ENCODE data around the gene LMX1B.

Gene LMX1B

DNA sequence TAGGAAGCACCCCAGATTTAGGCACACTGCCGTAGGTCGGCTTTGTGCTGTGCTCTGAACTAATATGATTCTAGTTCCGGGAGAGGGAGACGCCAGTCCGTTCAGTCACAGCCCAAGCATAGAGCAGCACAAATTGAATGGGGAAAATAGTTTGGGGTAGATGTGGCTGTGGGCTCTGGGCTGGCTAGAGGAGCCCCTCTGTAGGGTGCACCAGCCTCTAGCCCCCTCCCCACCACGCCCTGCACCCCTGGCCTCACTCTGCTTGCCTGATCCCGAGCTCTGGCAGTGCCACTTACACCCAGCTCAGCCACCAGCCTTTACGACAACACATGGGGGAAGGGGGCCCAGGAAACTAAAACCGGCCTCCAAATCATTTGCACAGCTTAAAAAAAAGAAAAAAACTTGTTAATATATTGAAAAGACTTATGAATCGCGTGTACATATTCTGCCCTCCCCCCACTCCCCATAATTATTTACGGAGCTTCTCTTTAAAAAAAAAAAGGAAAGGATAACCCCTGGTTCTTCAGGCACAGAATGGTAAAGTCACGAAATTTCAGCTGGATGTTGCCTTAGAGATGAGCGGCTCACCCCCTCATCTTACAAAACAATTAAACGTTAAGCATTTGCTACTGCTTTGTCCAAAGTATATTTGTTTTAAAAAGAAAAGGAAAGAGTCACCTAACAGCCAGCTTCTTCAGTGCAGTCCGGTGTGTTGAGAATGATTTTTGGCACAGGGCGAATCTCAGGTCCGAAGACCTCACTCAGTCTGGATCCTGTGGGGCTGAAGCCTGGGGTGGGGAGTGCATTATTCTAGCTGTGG is 3.5 kb downstream of the LMX1B start:
- no peak for DNase-seq (ENCODE audit: low read depth in 2 of 3, low spot score in 2 of 3)

DNA sequence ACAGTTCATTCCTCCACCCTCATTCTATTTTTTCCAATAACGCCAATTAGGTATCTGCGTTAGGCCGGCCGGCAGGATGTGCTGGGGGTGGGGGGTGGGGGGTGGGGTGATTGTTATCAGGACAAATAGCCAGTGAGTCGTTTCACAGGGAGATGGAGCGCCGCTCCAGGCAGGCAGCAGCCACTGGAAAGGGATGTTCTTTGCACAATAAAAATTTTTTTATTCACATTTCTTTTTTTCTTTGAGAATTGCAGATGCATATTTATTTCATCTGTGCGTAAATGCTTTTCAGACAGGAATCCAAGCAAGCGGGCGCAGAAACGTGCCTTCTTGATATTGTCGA is 4.1 kb downstream of the LMX1B start:
- no peak for DNase-seq (ENCODE audit: low read depth in 2 of 3, low spot score in 2 of 3)

DNA sequence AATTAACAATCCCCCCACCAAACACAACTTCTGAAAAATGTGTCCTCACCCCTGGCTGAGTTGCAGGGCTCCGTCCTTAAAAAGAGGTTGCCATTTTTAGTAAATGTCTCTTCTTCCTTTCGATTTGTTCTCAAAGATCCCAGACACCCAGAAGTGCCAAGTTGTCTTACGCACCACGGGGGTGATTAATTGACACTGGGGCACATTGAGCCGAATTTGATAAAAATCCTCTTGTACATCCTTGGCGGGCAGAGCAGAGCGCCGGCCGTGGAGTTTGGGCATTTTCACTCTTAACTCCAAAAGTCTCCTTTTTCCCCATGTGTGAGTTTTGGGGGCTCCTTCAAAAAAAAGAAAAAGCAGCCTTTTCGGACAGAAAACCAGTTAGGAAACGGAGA is 4.5 kb downstream of the LMX1B start:
- DNase-seq (ENCODE audit: low read depth in 2 of 3, low spot score in 2 of 3): no peak

DNA sequence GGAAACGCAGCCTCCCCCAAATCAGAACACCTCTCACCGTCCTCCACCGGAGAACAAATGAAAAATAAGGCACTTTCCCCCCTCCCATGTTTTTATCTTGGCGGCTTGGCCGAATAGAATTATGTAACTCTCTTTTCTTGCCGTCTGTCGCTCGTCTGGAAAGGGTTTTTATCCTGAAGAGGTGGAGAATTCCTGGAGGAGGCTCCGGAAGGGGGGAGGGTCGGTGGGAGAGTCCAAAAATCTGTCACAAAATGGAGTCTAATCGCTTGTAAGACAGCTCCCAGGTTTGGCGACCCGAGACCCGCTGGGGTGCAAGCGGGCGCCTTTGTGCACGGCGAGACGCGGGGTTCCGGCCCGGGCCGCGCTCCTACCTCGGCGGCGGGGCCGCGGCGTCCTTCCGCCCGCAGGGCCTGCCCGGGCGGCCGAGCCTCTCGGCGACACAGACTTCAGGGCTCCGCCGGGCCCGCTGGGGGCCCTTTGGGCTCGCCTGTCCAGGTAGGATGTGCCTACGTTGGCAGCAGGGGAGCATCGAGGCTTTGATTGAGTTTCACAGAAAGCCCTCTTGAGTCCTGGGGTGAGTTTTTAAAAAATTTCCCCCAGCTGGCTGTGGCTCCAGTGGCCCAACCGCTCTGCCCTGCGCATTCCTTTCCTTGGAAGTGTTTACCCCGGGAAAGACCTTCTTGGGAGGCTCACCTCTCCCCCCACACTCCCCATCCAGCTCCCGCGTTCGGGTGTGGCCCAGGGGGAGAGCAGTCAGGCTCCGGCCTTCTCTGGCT is 5.0 kb downstream of the LMX1B start:
- DNase-seq (ENCODE audit: low read depth in 2 of 3, low spot score in 2 of 3): no peak

DNA sequence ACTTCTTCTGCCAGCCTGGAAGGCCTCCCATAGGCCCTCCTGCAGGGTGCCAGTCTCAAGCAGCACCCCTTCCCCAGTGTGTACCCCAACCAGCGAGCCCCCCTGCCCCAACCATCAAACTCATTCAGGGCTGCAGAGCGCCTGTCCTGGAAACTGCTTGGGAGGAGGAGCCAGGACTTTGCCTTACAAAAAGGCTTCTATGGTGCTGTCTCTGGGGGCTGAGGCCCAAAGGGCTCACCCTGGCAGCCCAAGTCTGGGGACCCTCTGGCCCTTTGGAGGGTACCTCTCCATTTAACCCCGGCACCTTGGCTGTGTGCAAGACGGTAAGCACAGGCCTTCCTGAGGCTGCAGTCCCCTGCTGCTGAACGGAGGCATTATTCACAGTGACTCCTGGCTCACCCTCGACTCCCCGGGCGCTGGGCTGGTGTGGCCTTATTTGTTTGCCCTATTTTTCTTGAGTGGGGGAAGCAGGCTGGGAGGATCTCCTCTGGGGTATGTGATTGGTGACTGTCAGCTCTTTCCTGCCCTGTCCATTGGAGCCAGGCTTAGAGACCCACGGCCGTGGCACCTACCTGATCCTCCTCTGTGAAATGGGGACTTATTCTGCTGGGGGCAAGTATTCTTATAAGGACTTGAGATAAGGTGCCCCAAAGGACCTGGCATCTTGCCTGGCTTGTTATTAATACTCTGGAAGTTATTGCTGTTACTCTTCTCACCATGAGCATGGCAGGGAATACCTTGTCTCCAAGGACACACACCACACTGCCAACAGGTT is 5.8 kb downstream of the LMX1B start:
- DNase-seq (ENCODE audit: low read depth in 2 of 3, low spot score in 2 of 3): no peak

DNA sequence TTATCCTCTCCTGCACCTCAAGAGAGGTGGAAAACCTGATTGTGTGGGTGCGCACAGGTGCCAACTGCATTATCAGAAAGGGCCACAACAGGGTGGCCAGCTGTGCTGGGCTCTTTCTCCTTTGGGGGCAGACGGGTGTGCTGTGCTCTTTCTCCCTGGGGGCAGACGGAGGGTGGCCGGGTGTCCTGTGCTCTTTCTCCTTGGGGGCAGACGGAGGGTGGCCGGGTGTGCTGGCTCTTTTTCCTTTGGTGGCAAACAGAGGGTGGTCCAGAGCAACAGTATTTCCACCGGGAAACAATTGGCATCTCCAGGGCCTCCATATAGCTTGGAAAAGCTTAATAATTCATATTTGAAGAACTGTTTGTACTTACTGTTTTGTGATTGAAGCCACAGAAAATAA is 6.8 kb downstream of the LMX1B start:
- DNase-seq (ENCODE audit: low read depth in 2 of 3, low spot score in 2 of 3): no peak

DNA sequence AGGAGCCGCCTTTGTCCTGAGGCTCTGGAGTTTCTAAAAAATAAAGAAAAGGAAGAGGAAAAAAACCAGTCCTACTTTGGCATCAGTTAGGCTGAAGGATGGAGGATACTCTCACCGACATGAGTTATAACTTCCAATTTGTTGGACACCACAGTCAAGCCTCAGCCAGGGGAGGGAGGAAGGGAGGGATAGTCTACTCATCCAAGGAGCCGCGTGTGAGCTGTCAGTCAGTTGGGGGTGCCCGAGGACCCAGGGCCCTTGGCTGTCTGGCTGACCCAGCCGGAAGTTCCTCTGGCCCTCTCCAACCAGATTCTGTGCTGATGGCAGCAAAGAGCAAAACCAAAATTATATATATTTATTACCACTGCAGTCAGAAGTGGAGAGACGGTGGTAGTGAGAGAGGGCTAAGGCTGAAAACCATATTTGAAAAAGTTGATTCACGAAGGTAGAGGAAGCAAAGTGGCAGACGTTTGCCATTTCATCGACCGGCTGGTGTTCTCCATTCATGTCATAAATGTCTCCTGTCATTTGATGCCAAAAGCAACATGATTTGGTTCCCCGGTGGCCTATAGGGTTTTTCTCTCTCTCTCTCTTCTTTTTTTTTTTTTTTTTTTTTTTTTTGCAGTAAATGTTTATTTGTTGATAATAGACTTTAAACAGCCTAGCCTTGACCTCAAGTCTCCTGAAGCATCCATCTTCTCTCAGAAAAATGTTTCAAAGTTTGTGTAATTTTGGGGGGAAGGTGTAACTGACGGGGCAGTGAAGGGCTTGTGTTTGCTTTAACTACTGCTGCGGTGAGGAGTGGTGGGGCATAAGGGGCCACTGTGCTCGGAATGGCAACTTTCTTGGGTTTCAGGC is 7.6 kb downstream of the LMX1B start:
- DNase-seq (ENCODE audit: low read depth in 2 of 3, low spot score in 2 of 3): no peak

DNA sequence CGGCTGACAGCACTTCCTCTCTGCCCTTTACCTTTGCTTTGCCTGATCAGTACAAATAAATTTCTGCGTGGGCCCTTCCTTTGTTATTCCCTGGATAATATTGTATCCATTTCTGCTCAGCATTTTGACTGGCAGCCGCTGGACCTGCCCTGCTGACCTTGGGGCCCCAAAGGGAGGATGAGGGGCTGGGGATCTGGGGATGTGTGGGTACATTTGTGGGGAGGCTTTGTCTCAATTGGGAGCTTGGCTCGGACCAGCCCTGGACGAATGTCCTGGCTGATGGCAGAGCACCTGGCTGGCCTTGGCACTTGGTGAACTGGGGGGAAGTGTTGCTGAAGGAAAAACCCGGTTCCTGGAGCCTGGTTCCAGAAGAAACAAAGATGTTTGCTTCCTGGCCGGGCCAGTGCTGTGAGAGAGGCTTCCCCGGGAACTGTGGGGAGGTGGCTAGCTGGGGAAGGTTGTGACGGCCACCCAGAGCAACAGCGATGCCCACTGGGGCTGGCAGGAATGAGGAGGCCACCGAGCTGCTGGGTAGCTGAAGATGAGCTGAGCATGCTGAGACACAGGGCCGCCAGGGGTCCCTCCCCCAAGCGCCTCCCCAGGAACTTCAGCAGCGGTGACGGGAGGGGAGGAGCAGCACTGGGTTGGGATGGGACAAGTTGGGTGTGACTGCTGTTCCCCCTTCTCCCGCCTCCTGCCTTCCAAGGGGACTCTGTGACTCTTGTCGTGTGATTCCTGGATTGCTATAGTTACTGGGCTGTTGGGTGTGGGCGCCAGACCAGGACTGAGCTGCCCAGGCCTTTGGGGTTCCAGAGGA is 8.4 kb downstream of the LMX1B start:
- no peak for DNase-seq (ENCODE audit: low read depth in 2 of 3, low spot score in 2 of 3)

DNA sequence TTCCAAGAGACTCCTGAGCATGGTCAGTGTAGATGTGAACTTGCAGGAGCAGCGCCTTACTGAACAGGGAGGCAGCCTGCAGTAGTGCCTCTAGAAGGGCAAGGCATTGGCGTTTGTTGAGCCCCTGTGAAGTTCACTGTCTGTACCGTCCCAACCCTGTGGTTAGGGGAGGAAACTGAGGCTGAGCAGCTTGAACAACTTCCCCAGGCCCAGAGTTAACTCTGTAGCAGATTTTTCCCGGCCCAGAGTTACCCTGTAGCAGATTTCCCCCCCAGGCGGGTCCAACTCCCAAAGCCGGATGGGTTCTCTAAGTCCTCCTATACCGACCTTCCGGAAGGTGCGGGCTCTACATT is 9.6 kb downstream of the LMX1B start:
- no peak for DNase-seq (ENCODE audit: low read depth in 2 of 3, low spot score in 2 of 3)

DNA sequence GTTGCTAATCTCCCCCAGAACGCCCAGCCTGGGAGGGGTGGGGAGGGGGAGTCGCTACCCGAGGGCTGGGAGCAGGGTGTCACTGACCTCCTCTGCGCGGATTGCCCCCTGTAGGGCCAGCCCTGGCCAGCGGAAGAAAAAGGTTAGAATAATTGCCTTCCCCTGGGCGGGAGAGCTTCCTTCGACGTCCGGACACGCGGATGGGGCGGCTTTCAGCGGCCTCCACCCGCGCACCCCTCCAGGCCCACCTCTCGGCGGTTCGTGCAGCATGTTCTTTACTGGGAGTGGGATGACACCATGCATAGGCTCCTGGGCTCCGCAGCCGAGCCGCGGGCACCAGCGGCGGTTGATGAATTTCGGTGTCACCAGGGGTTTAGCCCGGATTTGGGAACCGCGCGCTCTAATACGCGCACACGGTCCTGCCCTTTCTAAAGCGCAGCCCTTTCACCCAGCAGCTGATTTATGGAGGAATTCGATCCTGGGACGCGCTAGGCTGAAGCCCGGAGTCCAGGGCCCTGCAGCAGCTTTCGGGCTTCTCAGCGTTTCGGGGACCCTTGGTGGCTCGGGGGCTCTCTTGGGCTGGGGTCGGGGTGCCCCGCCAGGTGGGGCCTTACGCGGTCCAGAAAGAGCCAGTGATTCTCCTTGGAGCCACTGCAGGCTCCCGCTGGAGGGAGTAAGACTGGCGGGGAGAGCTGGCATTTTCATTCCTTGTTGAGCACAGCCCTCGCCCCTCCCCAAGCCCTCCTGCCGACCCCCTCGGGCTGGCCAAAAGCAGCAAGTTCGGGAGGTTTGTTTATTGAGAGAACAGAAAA is 10.1 kb downstream of the LMX1B start:
- DNase-seq (ENCODE audit: low read depth in 2 of 3, low spot score in 2 of 3): no peak

DNA sequence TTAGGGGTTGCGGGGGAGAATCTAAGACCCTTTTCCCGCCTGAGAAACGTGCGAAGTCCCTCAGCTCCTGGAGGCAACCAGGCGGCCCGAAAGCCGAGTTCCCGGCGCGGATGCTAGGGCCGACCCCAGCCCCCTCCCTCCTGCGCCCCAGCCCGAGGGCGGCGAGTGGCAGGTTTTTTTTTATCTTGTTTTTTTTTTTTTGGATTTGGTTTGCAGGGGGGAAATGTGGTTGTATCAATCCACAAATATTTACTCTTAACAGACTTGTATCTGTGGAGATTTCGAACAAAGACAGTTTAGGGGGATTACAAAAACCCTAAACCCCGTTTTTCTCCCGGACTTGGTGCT is 10.7 kb downstream of the LMX1B start:
- DNase-seq (ENCODE audit: low read depth in 2 of 3, low spot score in 2 of 3): no peak

DNA sequence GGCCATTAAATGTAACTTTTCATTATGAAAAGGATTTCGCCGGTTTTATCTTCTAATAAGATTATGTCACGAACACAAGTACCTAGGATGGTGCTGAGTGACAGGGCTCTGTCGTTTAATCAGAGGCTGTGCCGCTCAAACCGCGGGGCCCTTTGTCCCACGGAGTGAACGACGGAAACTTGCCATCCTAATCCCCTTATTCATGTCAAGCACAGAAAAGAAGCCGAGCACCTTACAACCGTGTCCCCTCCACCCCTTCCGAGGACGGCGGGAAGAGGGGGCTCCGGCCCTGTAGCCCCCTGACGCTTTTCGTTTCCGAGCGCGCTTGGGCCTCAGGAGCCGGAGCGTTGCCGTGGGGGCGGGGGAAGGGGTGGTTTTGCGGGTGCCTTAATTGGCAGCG is 11.2 kb downstream of the LMX1B start:
- DNase-seq (ENCODE audit: low read depth in 2 of 3, low spot score in 2 of 3): no peak

DNA sequence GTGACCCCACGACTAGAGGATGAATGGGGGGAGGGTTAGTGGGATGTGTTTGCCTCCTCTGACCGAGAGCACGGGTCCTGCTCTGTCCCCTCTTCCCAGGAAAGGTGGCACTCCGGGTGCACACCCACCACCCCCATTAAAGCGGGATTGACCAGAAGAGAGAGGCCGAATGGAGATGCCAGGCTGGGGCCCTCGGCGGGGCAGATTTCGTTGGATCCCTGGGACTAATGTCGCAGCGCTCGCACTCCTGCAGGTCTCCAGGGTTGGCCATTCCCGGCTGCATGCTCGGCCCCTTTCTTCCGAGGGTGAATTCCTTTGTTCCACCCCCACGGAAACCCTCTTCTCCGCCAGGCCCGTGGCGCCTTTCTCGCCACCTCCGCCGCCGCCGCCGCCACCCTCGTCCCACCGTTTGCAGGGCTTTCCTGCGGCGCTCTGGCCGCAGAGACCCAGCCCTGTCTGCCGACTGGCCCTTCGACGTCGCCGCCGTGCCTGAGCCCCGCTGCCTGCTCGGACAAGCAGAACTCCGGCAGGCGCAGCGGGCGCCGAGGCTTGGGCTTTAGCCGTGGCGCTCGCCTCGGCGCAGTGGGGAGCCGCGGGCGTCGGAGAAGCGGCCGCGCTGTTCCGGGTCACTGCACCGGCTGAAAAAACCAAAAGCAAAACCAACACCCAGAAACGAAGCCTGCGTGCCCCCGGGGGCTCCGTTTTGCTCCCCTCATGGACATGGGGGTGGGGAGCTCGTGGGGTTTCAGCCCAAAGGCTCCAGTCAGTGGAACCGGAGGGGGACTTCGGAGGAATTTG is 11.8 kb downstream of the LMX1B start:
- DNase-seq (ENCODE audit: low read depth in 2 of 3, low spot score in 2 of 3): no peak

DNA sequence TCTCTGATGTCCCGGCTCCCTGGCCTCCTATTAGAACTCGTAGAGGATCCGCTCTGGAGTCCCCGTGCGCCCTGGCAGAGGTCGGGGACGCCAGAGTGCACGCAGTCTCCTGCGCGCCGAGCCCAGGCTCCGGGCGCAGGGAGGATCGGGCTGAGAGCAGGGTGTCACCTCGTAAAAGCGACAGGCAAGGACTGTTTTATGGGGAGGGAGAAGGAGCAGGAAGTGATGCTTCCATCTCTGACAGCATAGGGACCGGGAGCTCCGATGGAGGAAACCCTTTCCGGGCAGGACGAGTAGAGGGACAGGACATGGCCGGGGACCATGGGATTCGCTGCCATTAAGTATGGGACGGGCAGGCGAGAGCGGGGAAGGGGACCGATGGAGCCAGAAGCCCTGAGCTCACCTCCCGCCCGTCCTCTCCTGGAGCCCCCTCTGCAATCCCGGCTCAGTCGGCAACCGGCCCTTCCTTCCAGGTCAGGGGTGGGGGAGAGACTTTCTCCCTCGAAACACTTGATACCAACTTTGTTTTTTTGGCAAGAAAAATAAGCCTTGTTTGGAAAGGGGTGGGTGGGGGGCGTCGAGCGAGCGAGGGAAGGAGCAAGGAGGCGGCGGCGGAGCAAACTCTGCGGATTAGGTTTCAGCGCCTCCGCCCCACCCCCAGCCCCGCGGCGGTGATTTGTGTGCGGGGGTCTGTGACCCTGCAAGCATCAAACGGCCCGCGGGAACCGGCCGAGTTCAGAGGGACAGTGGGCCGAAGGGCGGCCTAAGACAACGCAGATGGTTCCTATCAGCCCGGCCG is 12.6 kb downstream of the LMX1B start:
- no peak for DNase-seq (ENCODE audit: low read depth in 2 of 3, low spot score in 2 of 3)

DNA sequence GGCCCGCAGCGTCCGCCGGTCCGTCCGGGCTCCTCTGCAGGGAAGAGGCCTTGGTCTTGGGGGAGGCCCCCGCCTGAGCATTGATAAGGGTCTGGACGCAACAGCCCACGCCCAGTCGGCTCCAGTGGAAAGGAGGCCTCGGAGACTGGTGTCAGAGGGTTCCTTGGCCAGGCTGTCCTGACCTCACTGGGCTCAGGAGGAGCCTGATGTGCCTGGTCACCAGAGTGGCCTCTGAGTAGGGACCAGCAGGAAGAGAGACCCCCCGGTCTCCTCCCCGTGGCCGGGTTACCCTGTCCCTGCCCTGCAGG is 13.2 kb downstream of the LMX1B start:
- no peak for DNase-seq (ENCODE audit: low read depth in 2 of 3, low spot score in 2 of 3)

DNA sequence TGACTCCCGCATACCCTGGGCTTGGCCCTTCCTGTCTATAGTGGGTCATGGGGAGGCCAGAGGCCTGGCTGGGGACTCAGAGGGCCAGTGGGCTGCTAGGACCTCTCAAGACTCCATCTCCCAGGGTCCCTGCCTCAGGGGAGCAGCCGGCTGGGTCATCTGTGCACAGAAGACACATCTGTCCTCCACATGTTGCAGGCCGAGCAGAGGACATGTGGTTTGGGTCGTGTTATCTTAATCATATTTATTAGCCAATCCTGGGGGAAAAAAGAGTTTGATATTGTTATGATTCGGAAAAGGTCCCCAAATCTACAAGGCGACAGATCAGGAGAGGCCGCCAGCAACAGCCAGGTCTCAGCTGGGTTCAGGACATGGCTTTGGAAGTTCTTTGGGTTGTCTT is 14.4 kb downstream of the LMX1B start:
- no peak for DNase-seq (ENCODE audit: low read depth in 2 of 3, low spot score in 2 of 3)

DNA sequence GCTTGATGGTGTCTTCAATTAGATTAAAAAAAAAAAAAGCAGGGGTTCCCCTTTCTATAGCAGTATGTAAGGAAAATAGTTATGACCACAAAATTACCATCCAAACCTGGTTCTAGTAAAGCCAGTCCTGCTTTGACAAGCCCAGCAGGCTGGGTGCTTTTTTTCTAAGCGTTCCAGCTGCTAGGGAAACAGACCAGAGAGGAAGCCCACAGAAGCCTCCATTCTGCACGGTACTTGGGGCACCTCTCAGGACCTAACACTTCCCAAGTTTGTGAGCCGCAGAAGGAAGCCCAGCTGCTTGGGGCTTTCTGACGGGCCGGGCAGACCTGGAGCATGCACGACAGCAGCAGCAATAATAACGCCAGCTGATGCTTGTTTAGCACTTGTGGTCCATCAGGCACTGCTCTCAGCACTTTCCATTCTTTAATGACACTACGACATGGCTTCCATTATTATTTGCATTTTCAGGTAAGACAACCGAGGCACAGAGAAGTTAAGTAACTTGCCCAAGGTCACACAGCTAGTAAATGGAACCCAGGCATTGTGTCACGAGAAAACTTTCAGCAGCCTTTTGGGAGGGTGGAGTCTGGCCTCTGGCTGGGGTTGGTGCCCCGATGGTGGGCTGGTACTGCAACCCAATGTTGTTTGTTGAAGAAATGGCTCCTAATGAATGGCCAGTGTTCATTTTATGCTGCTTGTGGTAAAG is 15.4 kb downstream of the LMX1B start:
- DNase-seq (ENCODE audit: low read depth in 2 of 3, low spot score in 2 of 3): no peak
